D721Med (cell line): ENCODE measurements around the gene FAM83G.

ENCODE experiments used
- DNase-seq: peaks from one replicate; pipeline ENCODE4 v3.0.0; 2011; ENCODE audit warnings: low spot score; ENCODE audit not compliant: insufficient read length
- FAIRE-seq: peaks from 2 replicates; lab custom pipeline; 2011; peaks lifted over from hg19 to GRCh38; lab: Jason Lieb, UNC
- TF ChIP-seq, protein P1 (sequence below): IDR thresholded peaks from 2 replicates; pipeline ENCODE4 v1.5.1; 2012; ENCODE audit warnings: mild to moderate bottlenecking, control low read depth; ENCODE audit not compliant: insufficient read depth; ENCODE audit errors: missing control alignments

FAM83G gene

DNA sequence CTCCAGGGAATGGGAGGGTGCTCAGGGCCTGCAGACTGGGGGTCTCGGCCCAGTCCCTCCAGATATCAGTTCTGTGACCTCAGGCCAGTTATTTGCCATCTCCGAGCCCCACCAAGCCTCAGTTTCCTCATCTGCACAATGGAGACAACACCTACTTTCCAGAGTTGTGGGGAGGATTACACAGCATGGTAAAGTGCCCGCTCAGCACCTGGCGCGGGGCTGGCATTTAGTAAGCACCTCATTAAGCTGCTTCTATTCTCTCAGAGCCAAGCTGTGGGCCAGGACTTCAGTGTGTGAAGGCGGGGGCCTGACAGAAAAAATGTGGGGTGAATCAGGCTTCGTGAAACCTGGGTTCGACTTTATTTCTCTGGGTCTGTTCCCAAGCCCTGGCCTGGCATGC lies 5.2 kb downstream of the FAM83G start:
- no peak for FAIRE-seq
- TF ChIP-seq, protein P1, sequence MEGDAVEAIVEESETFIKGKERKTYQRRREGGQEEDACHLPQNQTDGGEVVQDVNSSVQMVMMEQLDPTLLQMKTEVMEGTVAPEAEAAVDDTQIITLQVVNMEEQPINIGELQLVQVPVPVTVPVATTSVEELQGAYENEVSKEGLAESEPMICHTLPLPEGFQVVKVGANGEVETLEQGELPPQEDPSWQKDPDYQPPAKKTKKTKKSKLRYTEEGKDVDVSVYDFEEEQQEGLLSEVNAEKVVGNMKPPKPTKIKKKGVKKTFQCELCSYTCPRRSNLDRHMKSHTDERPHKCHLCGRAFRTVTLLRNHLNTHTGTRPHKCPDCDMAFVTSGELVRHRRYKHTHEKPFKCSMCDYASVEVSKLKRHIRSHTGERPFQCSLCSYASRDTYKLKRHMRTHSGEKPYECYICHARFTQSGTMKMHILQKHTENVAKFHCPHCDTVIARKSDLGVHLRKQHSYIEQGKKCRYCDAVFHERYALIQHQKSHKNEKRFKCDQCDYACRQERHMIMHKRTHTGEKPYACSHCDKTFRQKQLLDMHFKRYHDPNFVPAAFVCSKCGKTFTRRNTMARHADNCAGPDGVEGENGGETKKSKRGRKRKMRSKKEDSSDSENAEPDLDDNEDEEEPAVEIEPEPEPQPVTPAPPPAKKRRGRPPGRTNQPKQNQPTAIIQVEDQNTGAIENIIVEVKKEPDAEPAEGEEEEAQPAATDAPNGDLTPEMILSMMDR = no peak
- DNase-seq = no peak

DNA sequence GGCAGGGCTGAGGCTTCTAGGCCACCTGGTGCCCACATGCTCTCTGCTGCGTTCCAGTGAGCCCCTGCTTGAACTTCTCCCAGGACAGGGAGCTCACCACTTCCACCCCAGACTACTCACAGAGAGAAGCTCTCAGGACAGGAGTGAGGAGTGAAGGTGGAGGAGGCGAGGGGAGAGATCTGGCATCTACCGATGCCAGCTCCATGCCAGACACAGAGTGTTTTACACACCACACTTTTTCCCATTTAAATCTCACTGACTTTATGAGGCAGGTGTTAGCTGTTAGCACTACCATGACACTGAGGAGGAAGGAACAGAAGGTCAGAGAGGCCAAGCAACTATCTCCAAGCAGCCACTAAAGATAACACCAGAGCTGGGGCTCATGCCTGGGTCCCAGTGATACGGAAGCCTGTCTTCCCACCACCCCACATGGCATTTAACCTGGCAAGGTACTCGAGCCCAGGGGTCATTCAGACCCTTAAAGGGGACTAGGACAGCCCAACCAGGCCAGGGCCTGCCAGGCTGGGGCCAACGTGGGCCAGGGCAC lies 6.8 kb downstream of the FAM83G start:
- DNase-seq (no peak), FAIRE-seq (no peak)
- TF ChIP-seq, protein P1 = no peak

DNA sequence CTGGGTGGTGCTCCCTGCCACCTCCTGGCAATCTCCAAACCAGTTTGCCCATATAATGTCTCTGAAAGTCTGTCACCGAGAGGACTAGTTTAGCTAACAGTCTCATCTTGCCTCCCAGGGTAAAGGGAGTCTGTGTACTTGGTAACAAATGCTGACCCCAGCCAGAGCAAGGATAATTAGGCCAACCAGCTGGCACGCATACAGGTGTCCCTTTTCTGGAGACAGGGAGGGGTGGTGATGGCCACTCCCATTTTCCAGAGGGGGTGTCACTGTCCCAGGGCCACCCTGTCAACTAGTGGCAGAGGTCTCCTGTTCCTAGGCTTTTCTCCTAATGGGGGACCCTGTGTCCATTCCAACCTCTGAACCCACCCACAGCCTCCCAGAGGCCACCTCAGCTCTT lies 8.1 kb downstream of the FAM83G start:
- FAIRE-seq (no peak), DNase-seq (no peak)
- TF ChIP-seq, protein P1 = no peak

DNA sequence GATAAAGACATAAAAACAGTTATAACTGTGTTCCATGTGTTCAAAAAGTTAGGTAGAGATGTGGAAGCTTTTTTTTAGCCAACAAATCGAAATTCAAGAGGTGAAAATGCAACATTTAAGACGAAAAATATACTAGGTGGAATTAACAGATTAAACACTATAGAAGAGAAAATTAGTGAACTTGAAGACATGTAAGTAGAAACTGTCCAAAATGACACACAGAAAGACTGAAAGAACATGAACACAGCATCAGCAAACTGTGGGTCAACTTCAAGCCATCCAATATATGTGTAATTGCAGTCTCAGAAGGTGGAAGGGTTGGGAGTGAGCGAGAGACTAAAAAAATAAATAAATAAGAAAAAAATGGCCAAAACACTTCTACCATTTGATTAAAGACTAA lies 9.3 kb downstream of the FAM83G start:
- FAIRE-seq (no peak), DNase-seq (no peak)
- TF ChIP-seq, protein P1 = no peak

DNA sequence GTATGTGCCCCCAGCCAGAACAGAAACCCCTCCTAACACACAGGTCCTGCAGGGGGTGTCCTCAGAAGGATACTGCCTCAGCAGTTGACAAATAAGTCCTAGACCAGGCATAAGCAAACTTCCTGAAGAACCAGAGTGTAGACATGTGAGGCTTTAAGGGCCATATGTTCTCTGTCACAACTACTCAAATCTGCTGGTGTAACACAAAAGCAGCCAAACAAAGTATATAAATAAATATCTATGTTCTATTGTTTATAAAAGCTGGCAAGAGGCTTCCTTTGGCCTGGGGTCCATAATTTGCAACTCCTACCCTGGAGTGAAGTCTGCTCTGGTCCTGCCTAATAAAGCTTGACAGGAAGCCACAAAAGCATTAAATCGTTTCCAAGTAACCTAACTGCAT lies 9.9 kb downstream of the FAM83G start:
- FAIRE-seq = no peak
- TF ChIP-seq, protein P1 = no peak
- DNase-seq = no peak

DNA sequence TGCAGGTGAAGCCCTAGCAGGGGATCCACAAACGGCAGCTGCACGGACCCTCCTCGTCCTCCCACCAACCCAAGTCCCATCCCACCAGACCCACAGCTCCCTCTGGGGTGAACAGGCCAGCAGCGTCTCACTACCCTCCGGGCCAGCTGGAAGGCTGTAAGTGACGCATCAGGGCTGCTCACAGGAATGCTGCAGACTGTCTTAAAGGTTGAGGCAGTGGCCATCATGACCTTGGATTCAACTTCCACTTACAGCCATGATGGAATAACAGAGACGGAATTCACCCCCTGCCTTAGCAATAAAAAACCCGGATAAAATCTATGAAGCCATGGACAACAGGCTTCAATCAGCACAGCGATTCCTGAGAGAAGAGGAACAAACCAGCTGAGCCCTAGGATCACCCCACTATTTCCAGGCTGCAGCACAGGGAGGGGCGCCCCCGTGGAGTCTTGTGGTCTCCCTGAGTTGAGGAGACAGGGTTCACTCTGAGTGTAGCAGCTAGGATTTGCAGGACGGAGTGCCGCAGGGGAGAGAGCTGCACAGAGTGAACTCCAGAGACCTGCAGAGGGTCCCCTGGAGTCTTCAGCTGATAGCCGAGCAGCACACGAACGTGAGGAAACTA lies 10.5 kb downstream of the FAM83G start:
- TF ChIP-seq, protein P1 = no peak
- no peak for FAIRE-seq
- DNase-seq = no peak

DNA sequence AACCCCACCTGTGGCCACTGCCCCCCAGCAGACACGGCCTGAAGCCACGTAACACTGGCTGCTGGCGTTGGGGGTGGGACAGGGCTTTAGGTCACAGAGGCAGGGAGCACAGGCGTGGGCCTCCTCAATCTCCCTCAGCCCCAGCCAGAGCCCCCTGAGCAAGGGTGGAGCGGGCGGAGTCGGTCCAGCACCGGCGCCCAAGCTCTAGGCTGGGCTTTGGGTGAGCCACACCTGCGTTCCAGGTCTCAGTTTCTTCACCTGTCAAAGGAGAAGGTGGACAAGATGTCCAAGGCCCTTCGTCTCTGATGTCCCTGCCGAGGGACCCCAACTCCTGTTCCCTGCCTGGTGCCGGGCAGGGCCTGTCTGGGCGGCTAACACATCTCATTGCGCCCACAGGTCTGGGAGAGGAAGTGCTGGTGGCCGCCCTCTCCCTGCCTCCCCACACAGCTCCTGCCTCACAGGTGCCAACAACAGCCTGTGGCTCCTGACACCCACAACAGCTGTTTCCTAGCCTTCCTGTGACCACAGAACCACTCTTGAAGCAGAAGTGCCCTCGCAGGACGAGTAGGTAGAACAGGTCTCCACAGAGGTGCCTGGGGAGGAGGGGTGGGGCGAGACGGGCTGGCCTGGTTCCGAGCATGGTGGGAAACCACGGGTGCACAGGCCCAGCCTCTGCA lies 12.0 kb downstream of the FAM83G start:
- no peak for DNase-seq
- TF ChIP-seq, protein P1 = no peak
- no peak for FAIRE-seq
